EH (cell line): Measurements from ENCODE around the gene FURIN.
"Not testable (repeated sequence)": the region's sequence is repeated elsewhere in the genome, so short reads cannot be mapped to it uniquely, and the experiment has no call there.

Source experiments
- DNase-seq: peaks from one replicate; pipeline ENCODE4 v3.0.0-alpha.2; 2015; ENCODE audit warnings: low read depth

Gene FURIN

DNA sequence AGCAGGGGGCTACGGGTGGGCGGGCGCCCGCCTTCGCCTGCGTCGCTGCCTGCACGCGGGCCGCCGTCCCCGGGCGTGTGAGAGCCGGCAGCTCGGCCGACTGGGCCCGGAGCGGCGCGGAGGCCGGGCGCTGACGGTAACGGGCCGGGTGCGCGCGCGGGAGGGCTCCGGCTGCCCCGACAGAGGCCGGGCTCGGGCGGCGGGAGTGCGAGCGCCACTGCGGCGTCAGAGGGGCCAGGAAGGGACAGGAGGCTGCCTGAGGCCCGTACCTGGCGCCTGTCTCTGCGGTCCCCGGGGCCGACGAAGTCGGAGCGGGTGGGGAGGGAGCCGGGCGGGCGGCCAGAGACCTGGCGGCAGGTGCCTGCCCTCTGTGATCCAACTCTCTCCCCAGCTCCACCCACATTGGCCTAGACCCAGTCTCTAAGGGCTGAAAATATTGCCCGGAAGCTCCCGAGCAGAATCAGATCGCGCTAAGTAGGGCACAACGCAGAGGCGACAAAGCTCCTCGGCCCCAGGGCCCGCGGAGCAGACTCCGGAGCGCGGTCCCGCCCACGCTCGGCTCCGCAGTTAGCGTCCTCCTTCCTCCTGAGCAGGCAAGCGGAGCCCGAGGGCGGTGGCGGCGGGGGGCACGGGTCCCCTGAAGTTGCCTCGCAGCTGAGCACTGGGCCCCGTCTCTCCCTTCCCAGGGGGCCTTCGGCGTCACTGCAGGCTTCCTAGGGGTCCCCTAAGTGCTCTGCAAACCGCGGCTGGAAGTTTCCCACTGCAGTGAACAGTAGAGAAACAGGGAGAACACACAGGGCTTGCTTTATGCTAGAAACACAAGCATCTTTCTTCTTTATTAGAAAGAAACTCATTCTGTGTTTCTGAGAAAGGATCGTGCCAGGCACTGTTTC lies 34.7 kb downstream of the FURIN start, which contains the start of gene MAN2A2:
MAN2A2 (plus strand) TSS at position 463 of the 893 bp plus-strand sequence. CDS start 906 bp downstream, outside the sequence.
- peak; percentile 53 for DNase-seq

DNA sequence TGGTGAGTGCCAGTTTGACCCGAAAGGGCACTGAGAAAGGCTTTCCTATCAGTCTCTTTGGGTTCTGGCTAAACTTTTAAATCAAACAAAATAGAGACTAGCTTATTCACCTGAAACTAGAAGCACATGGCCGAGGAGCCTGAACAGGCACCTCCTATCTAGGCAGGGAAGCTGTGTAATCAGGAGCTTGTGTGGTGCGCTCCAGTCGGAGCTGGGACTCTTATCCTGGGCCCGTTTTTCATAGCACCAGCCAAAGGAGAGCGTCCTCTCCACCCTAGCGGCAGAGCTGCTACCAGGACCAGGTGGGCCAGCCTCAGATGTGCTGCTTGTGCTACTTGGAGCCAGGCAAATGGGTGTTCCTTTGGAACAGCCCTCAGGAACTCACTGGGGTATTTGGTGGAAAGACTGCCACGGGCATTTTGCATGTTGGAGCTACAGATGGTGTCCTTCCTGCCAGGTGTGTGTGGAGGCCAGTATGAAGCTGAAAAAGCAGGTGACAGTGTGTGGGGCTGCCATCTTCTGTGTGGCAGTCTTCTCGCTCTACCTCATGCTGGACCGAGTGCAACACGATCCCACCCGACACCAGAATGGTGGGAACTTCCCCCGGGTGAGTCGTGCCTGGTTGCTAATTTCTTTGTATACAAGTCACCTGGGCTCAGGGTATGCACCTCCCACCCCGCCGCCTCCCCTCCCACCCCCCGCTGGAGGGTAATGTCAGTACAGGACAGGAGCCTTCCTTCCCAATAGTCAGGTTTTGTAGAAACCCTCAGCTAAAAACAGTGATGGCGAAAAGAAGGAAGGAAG lies 35.5 kb downstream of the FURIN start:
- peak; percentile 11 for DNase-seq

DNA sequence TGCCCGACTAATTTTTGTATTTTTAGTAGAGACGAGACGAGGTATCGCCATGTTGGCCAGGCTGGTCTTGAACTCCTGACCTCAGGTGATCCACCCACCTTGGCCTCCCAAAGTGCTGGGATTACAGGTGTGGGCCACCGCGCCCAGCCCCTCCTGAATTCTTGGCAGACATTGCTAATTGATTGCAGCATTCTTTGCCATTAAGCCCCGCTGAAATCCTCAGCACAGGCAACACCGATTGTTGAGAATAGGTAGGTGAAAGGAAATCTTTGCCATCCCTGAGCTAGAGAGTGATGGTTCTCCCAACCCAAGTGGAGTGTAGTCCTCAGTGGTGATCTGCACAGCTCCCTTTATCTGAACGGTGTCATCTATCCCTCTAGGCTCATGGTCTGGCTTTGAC lies 36.4 kb downstream of the FURIN start:
- no peak for DNase-seq

DNA sequence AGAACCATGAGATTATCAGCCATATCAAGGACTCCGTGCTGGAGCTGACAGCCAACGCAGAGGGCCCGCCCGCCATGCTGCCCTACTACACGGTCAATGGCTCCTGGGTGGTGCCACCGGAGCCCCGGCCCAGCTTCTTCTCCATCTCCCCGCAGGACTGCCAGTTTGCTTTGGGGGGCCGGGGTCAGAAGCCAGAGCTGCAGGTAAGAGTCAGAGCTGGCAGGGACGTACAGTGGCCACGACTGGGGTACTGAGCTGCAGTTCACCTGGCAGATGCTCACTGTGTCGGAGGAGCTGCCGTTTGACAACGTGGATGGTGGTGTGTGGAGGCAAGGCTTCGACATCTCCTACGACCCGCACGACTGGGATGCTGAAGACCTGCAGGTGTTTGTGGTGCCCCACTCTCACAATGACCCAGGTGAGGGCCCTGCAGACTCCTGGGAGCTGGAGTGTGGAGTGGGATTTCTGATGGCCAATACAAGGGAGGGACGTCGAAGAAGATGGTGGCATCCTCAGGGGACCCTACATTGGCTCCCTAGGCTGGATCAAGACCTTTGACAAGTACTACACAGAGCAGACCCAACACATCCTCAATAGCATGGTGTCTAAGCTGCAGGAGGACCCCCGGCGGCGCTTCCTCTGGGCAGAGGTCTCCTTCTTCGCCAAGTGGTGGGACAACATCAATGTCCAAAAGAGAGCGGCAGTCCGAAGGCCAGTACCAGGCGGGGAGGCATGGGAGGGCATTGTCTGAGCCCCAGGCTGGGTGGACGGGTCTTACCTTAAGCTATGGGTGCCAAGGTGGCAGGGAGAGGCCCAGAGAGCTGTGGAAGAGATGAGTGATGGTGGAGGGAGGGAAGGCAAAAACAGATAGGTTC lies 37.2 kb downstream of the FURIN start:
- DNase-seq = no peak

DNA sequence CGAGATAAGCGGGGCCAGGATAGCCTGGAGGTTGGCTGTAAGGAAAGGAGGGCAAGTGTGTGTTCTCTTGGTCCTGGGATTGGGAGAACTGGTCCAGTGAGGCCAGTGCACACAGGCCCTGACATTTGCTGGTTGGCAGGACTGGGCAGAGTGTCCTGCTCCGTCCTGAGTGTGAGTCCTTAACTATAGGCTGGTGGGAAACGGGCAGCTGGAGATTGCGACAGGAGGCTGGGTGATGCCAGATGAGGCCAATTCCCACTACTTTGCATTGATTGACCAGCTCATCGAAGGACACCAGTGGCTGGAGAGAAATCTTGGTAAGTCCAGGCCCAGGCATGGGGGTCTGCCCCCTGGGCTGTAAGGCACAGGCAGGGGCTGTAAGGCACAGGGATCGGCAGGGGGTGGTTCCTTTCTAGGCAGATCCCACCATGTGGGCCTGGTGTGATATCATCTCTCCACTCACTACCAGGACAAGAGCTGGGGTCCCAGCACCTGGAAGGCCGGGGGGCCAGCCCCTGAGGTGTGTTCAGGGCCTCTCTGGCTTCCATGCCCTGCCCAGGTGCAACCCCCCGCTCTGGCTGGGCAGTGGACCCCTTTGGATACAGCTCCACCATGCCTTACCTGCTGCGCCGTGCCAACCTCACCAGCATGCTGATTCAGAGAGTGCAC lies 37.9 kb downstream of the FURIN start:
- DNase-seq = no peak

DNA sequence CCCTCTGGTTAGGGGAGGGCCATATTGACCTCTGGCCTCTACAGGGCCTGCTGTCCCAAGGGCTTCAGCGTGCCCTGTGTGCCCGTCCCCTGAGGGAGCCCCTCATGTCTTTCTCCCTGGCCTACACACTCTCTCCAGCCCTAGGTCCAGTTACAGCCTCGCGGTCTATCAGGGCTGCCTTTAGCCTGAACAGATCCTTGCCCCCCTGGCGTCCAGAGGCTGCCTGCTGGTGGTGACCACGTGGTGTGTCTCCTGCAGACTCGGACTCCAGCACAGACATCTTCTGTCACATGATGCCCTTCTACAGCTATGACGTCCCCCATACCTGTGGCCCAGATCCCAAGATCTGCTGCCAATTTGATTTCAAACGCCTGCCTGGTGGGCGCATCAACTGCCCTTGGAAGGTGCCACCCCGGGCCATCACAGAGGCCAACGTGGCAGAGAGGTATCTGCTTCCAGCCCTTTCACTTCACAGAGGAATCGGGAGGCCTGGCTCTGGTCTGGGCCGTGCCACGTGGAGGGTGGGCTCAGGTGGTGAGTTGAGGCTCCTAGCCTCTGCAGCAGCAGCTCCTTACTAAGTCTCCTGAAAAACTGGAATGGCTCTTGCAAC lies 38.8 kb downstream of the FURIN start:
- DNase-seq = no peak

DNA sequence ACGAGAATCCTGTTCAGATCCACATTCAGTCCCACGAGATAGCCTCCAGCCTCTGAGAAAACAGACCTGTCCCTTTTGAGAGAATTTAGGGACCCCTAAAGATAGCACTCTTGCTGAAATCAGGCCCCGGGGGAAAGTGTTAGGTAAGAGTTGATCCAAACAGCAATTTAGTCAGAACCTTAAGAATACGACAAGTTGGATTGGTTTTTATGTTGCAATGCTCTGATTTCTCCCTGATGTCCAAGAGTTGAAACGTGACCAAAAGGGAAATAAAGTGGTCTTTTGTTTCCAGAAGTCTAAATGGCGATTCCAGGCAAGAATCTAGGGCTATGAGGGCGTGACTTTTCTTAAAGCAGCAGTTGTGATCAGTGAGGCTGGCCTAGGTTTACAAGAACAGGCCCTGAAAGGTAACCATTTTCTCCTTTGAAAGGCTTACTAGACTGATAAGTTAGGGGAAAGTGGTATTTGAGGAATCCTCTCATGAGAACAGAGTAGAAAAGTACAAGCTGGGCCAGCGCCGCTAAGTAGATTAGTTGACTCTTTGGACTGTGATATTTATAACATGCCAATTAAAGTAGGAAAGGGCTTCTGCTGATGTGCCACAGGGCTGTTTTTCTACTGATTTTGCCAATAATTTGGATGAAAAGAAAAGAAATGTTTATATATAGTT lies 39.6 kb downstream of the FURIN start:
- no peak for DNase-seq

DNA sequence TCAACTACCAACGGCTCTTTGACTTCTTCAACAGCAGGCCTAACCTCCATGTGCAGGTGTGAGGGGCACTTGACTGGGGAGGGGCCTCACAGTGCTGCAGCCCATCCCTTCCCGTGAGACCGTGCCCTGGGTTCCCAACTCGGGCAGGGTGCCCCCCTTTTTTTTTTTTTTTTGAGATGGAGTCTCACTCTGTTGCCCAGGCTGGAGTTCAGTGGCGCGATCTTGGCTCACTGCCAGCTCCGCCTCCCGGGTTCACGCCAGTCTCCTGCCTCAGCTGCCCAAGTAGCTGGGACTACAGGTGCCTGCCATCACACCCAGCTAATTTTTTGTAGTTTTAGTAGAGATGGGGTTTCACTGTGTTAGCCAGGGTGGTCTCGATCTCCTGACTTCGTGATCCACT lies 41.1 kb downstream of the FURIN start:
- DNase-seq = not testable (repeated sequence)

DNA sequence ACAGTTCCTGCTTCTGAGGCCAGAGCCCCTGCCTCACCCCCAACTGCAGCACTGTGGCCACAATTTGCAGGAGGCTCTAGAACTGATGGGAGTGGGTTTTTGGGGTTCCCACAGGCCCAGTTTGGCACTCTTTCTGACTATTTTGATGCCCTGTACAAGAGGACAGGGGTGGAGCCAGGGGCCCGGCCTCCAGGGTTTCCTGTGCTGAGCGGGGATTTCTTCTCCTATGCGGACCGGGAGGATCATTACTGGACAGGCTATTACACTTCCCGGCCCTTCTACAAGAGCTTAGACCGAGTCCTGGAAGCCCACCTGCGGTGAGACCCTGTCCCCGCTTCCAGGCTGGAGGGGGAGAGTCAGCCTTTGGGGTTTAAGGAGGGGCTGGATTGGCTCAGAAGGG lies 41.6 kb downstream of the FURIN start:
- DNase-seq = no peak

DNA sequence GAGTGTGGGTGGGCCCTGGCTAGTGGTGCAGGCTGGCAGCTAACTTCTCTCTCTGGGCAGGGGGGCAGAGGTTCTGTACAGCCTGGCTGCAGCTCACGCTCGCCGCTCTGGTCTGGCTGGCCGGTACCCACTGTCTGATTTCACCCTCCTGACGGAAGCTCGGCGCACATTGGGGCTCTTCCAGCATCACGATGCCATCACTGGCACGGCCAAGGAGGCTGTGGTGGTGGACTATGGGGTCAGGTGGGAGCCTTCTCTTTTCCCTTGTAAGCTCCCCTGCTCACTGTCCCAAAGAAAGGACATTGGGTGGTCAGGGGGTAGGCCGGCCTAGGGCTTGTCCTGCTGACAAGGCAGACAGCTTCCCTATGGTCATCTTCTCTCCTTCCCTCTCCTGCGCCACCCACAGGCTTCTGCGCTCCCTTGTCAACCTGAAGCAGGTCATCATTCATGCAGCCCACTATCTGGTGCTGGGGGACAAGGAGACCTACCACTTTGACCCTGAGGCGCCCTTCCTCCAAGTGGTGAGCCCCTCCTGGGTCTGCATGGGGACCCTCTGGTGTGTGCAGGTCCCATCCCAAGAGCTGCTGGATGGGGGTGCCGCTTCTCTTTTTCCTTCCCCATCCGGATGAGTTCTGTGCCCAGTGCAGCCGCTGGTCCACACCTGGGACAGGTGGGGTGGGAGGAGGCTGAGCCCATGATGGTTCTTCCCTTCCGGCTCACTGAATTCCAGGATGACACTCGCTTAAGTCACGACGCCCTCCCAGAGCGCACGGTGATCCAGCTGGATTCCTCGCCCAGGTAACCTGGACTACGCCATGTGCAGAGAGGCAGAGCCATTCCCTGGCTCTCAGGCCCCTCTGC lies 42.3 kb downstream of the FURIN start:
- no peak for DNase-seq

DNA sequence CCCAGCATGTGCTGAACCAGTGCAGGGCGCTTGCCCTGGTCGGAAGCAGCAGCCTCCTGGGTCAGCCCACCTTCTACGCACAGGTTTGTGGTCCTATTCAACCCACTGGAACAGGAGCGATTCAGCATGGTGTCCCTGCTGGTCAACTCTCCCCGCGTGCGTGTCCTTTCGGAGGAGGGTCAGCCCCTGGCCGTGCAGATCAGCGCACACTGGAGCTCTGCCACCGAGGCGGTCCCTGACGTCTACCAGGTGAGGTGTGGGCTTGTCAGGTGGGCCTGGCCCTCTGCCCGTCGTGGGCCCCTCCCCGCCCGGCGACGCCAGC lies 42.9 kb downstream of the FURIN start:
- DNase-seq = no peak

DNA sequence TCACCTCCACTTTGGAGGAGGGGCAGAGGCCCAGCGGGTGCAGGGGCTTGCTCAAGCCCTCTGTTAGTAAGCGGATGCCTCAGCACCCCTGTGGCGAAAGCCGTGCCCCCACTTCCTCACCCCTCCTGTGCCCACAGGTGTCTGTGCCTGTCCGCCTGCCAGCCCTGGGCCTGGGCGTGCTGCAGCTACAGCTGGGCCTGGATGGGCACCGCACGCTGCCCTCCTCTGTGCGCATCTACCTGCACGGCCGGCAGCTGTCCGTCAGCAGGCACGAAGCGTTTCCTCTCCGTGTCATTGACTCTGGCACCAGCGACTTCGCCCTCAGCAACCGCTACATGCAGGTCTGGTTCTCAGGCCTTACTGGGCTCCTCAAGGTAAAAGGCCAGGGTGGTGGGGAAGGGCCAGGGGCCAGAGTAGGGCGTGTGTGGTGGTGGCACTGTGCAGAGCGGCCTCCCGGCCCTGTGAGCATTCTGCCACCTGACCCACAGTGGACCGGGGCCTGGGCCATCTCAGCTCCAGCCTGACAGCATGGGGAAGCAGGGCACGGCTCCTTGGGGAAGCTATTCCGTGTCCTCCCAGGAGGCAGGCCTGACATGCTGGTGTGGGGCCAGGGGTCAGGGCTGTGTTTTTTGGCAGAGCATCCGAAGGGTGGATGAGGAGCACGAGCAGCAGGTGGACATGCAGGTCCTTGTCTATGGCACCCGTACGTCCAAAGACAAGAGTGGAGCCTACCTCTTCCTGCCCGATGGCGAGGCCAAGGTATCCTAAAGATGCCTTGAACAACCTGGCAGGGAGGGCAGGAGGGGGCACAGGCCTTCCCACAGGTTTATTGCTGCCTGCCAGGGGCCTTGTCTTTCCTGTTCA lies 43.8 kb downstream of the FURIN start:
- DNase-seq = no peak

DNA sequence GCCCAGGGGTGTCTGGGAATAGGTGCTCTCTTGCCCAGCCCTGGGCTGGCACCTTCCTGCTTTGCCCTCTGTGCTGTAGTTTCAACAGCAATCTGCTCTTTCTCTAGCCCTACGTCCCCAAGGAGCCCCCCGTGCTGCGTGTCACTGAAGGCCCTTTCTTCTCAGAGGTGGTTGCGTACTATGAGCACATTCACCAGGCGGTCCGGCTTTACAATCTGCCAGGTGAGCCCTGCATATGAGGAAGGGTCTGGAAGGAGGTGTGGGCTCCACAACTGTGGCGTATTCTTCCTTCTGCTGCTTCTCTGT lies 44.3 kb downstream of the FURIN start:
- no peak for DNase-seq

DNA sequence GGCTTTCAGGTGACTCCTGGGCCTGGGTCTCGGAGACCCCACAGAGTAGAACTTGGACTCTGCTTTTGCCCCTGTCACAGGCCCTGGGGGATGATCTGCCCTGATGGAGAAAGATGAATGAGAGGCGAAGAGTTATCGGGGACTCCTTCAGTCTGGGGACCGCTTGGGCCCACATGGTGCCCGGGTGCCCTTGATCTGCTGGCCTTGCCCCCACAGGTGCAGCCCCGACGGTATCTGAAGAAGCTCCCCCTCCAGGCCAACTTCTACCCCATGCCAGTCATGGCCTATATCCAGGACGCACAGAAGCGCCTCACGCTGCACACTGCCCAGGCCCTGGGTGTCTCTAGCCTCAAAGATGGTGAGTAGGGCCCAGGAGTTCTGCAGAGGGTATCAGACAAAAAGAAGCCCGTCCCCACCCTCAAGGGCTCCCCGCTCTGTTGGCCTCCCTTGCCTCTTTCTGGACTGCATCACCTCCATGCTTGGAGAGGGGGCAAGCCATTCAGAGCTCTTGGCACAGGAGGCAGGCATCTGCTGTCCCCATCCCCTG lies 45.1 kb downstream of the FURIN start:
- no peak for DNase-seq

DNA sequence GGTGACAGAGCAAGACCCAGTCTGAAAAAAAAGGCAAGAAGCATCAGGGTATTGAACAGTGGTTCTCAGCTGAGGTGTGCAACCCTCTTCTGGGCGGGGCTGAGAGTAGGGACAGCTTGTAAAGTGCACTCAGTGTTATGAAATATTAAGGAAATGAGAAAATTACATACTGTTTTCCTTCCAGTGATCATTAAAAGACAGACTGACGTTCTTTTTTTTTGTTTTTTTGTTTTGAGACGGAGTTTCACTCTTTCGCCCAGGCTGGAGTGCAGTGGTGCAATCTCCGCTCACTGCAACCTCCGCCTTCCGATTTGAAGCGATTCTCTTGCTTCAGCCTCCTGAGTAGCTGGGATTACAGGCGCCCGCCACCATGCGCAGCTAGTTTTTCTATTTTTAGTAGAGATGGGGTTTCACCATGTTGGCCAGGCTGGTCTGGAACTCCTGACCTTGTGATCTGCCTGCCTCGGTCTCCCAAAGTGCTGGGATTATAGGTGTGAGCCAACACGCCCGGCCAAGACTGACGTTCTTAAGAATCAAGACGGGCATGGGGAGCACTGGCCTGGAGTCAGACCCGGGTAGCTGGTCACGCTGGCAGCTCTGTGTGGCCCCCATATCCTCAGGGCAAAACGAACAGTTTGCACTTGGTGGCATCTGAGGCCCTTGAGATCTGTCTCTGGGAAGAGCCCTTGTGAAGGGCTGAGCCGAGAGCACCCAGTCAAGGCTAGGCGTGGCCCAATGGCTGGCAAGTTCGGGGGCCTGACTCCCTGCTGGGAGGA lies 46.1 kb downstream of the FURIN start:
- DNase-seq = no peak

DNA sequence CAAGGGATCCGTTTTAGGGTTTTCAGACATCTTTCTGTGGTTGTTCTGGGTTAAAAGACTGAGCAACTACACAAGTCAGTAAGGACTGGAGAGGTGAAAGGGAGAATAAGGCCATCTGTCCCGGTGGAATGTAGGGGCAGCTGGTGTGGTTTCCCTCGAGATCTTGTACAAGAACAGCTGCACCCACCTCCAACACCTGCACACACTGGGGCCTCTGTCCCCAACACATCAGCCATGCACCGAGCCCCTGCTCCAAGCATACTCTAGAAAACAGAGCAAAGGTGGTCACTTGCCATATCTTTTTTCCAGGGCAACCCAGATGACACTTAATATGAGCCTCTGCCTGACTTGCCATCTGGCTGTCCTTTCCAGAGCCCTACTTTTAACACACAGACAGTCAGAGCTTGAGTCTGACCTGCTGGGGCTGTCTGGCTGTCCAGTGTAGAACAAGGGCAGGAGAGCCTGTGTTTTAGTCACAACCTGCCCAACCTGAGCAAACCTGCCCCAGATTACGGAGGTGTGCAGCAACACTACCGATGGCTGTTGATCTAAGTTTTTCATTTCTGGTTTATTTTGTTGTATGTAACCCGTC lies 46.9 kb downstream of the FURIN start:
- DNase-seq = no peak

DNA sequence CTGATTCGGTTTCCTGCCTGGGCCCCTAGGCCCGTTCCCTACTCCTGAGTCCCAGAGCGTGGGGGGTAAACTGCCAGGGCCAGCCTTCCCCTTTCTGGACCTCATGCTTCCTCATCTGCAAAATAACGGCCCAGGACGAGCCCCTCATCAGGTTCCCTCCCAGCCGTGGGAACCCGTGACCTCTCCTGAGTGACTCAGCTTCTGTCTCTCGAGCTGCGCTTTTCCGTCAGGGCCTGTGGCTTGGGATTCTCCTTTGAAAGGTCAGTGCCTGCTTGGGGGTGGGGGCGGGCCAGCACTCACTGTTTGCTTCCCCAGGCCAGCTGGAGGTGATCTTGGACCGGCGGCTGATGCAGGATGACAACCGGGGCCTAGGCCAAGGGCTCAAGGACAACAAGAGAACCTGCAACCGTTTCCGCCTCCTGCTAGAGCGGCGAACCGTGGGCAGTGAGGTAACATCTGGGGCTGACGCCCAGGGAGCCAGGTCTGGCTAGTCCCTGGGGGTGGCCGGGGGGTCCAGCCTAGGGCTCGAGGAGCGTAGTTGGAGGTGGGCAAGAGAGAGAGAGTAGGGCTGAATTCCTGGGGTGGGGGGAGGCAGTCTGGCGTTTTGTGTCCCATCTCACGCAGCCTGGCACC lies 47.5 kb downstream of the FURIN start:
- no peak for DNase-seq
